GM12873 (cell line): Measurements from ENCODE around the gene RASGEF1C.

Experiments used
- CTCF ChIP-seq: IDR thresholded peaks from 2 replicates; pipeline ENCODE4 v1.5.1; 2012; ENCODE audit warnings: low read depth, mild to moderate bottlenecking, moderate library complexity, low read length, control low read depth; ENCODE audit not compliant: insufficient read depth; ENCODE audit errors: missing control alignments

Gene RASGEF1C

GRCh38 chr5:180209137-180209581 lies at the start of gene RASGEF1C:
TSS of gene RASGEF1C (minus strand) at chr5:180209211. CDS start at chr5:180138052, 71,159 bp downstream.
- peak; percentile 37 for TF ChIP-seq CTCF

- TF ChIP-seq CTCF: no peak
These were observed 44.2 kb upstream of the RASGEF1C start for GRCh38 chr5:180253036-180253824.

- TF ChIP-seq CTCF: no peak
These were observed 42.9 kb upstream of the RASGEF1C start for GRCh38 chr5:180251887-180252286.

GRCh38 chr5:180251141-180251540 lies 42.1 kb upstream of the RASGEF1C start:
- TF ChIP-seq CTCF: no peak

- no peak for TF ChIP-seq CTCF
These were observed 41.3 kb upstream of the RASGEF1C start for GRCh38 chr5:180250329-180250728.

- no peak for TF ChIP-seq CTCF
These were observed 32.6 kb upstream of the RASGEF1C start for GRCh38 chr5:180241600-180241999.

GRCh38 chr5:180238631-180239030 lies 29.6 kb upstream of the RASGEF1C start:
- no peak for TF ChIP-seq CTCF
